Activated B cell treated with CpG ODN at 0.5 μM for 24 hours (primary cell): ENCODE results near the gene DCAF8L1. TPM values are rescaled to one million over a fixed set of nuclear protein-coding genes. Genes with fewer than 3 reads are reported as not detected.
"Not testable (repeated sequence)": the region's sequence is repeated elsewhere in the genome, so short reads cannot be mapped to it uniquely, and the experiment has no call there.

Experiments used
- ATAC-seq: fragments of 200-7000 bp; cut with Tn5 transposase; one replicate; pipeline ENCODE4 v1.10.0; 2021; ENCODE audit warnings: low read depth, mild to moderate bottlenecking, moderate library complexity
- CTCF ChIA-PET: fragments of 350-600 bp; sonication (Branson Sonifier 250); formaldehyde crosslinking; loops from one replicate; lab custom pipeline; 2021; ENCODE audit warnings: antibody characterized with exemption; lab: Charles Lee
- POLR2A ChIA-PET: fragments of 350-600 bp; sonication (Branson Sonifier 250); formaldehyde crosslinking; loops from one replicate; lab custom pipeline; 2021; ENCODE audit warnings: antibody characterized with exemption; lab: Charles Lee
- DNase-seq: peaks from one replicate; pipeline ENCODE4 v3.0.0; 2022
- H3K27ac Mint-ChIP-seq: one replicate; pipeline ENCODE4 v1.8.0; 2020; ENCODE audit warnings: mixed read lengths
- H3K27me3 Mint-ChIP-seq: one replicate; pipeline ENCODE4 v1.8.0; 2021; ENCODE audit warnings: mixed read lengths
- H3K36me3 Mint-ChIP-seq: one replicate; pipeline ENCODE4 v1.8.0; 2021; ENCODE audit warnings: low read depth, mixed read lengths
- H3K4me1 Mint-ChIP-seq: one replicate; pipeline ENCODE4 v1.8.0; 2021; ENCODE audit warnings: mixed read lengths
- H3K4me3 Mint-ChIP-seq: one replicate; pipeline ENCODE4 v1.8.0; 2020; ENCODE audit warnings: mild to moderate bottlenecking, mixed read lengths
- H3K9me3 Mint-ChIP-seq: one replicate; pipeline ENCODE4 v1.8.0; 2020; ENCODE audit warnings: mixed read lengths
- intact Hi-C: fragments of 100-400 bp; cut with micrococcal nuclease; formaldehyde crosslinking; loops from one replicate; pipeline ENCODE4 v1.15.1; 2024
- total RNA-seq: library from RNA; stranded (reverse); gene quantifications from 2 replicates; pipeline ENCODE4 v1.2.3, GENCODE V29; 2022
- TF ChIP-seq, protein P1 (sequence below): fragments of 200-600 bp; IDR thresholded peaks from one replicate; pipeline ENCODE4 v1.8.0; 2022; ENCODE audit warnings: antibody characterized with exemption, mild to moderate bottlenecking

Gene DCAF8L1
- total RNA-seq, 1 donor from 2014 or later, result not detected

DNA sequence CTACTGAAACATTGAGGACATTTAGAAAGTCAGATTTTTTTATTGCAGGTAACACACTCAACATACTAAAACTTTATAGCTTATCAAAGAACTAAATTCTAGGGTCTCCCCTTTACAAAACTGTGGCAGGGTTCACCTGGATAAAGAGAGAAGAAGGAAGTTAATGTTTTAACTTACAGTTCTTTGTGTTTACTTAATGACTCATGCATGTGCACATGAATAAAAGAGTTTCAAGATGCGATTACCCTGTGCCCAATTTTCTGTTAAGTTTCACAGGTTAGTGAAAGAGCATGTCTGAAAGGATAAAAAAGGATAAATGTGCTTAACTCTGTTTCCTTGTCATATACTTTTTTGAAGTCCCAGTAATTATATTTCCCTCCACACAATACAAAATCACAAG is 16.8 kb downstream of the DCAF8L1 start:
- TF ChIP-seq, protein P1, sequence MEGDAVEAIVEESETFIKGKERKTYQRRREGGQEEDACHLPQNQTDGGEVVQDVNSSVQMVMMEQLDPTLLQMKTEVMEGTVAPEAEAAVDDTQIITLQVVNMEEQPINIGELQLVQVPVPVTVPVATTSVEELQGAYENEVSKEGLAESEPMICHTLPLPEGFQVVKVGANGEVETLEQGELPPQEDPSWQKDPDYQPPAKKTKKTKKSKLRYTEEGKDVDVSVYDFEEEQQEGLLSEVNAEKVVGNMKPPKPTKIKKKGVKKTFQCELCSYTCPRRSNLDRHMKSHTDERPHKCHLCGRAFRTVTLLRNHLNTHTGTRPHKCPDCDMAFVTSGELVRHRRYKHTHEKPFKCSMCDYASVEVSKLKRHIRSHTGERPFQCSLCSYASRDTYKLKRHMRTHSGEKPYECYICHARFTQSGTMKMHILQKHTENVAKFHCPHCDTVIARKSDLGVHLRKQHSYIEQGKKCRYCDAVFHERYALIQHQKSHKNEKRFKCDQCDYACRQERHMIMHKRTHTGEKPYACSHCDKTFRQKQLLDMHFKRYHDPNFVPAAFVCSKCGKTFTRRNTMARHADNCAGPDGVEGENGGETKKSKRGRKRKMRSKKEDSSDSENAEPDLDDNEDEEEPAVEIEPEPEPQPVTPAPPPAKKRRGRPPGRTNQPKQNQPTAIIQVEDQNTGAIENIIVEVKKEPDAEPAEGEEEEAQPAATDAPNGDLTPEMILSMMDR, result no peak
- H3K4me3 Mint-ChIP-seq, result no peak overlapping the region
- intact Hi-C loops, result no loop called here
- H3K9me3 Mint-ChIP-seq, result no peaks in the 10 kb centered on the region
- no peaks in the 10 kb centered on the region for H3K4me1 Mint-ChIP-seq
- ChIA-PET CTCF (no interaction called here), POLR2A (no interaction called here)
- ATAC-seq (no peak), DNase-seq (no peak)
- no peak overlapping the region for H3K27ac Mint-ChIP-seq
- H3K27me3 Mint-ChIP-seq, result no peaks in the 10 kb centered on the region
- H3K36me3 Mint-ChIP-seq, result no peaks in the 10 kb centered on the region

DNA sequence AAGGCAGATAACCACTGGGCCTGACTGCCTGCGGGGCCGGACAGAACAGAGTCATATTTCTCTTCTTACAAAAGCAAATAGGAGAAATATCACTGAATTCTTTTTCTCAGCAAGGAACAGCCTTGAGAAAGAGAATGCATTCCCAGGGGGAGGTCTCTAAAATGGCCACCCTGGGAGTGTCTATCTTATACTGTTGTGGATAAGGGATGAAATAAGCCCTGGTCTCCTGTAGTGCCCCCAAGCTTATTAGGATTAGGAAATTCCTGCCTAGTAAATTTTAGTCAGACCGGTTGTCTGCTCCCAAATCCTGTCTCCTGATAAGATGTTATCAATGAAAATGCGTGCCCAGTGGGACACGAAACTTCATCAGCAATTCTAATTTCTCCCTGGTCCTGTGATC is 20.8 kb downstream of the DCAF8L1 start:
- H3K4me3 Mint-ChIP-seq, H3K27me3 Mint-ChIP-seq, H3K9me3 Mint-ChIP-seq, intact Hi-C loops, H3K4me1 Mint-ChIP-seq, H3K36me3 Mint-ChIP-seq, DNase-seq, H3K27ac Mint-ChIP-seq, CTCF ChIA-PET, POLR2A ChIA-PET, ATAC-seq: not testable (repeated sequence)

DNA sequence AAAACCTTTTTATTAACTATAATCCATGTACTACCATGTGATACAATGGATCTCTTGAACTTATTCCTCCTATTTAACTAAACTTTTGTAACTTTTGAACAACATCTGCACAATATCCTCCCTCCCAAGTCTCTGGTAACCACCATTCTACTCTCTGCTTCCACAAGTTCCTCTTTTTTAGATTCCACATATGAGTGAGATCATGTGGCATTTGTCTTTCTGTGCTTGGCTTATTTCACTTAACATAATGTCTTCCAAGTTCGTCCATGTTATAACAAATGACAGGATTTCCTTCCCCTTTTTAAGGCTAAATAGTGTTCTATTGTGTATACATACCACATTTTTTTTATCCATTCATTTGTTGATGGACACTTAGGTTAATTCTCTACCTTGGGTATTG is 28.1 kb downstream of the DCAF8L1 start:
- no peak for ATAC-seq
- no peak overlapping the region for H3K4me3 Mint-ChIP-seq
- H3K4me1 Mint-ChIP-seq, result no peaks in the 10 kb centered on the region
- ChIA-PET POLR2A (no interaction called here), CTCF (no interaction called here)
- intact Hi-C loops, result no loop called here
- H3K27me3 Mint-ChIP-seq, result no peaks in the 10 kb centered on the region
- TF ChIP-seq, protein P1, result no peak
- no peak overlapping the region for H3K27ac Mint-ChIP-seq
- no peaks in the 10 kb centered on the region for H3K9me3 Mint-ChIP-seq
- DNase-seq, result no peak
- H3K36me3 Mint-ChIP-seq, result no peaks in the 10 kb centered on the region

DNA sequence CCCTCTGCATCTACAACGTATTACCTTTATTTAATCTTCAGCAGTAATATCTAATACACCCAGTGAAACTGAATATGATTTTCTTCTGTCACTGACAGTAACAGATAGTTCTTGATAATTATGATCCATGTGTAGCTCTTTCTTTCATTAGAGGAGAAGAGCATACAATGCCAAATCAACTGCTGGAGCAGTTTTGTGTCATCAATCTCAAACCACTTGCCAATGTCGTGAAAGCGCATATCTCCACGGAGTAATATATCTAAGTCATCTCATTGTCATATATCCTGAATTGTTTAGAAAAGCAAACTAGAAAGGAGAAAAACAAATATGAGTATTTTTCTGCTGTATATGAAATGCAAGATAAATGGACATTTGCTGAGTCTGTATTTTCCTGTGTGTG is 47.9 kb downstream of the DCAF8L1 start:
- no peak for ATAC-seq
- H3K4me3 Mint-ChIP-seq, result no peak overlapping the region

More for the DNA sequence above, 47.9 kb downstream of the DCAF8L1 start:
- Mint-ChIP-seq H3K36me3 (no peaks in the 10 kb centered on the region), H3K27me3 (no peaks in the 10 kb centered on the region), H3K9me3 (peaks cover 2% of the 10 kb centered on the region), H3K4me1 (no peaks in the 10 kb centered on the region), H3K27ac (no peak overlapping the region)
- intact Hi-C loops, result no loop called here
- ChIA-PET CTCF (no interaction called here), POLR2A (no interaction called here)
- no peak for DNase-seq
- TF ChIP-seq, protein P1, result no peak

Other genes with a start within 250 kb of the DCAF8L1 start
- not detected in 2 replicates for gene MAGEB10, start 173.5 kb downstream of the DCAF8L1 start, total RNA-seq